Endothelial cell of umbilical vein (primary cell): ENCODE data around the gene FBXL4. TPM values are rescaled to one million over a fixed set of nuclear protein-coding genes. Genes with fewer than 3 reads are reported as not detected.

Experiments
- BruUV-seq: library from RNA; stranded (reverse); fragments of 400-500 nt; replicated peaks from 2 replicates; lab custom pipeline; 2021; lab: Mats Ljungman, UMichigan
- CTCF ChIA-PET: fragments of 300-600, 350-600 bp; sonication (Branson Sonifier 250); formaldehyde crosslinking; loops from one replicate; lab custom pipeline; 2021; ENCODE audit warnings: antibody characterized with exemption, inconsistent platforms; lab: Charles Lee
- POLR2A ChIA-PET: fragments of 300-600, 350-600 bp; sonication (Branson Sonifier 250); formaldehyde crosslinking; loops from one replicate; lab custom pipeline; 2021; ENCODE audit warnings: antibody characterized with exemption, inconsistent platforms; lab: Charles Lee
- DNase-seq: peaks from one replicate; pipeline ENCODE4 v3.0.0-alpha.2; 2011; ENCODE audit warnings: low read depth, low spot score
- FAIRE-seq: peaks from 2 replicates; lab custom pipeline; 2011; peaks lifted over from hg19 to GRCh38; lab: Jason Lieb, UNC
- H2AFZ ChIP-seq: 2 replicates; pipeline ENCODE4 v1.6.0; 2012; ENCODE audit warnings: low read depth, low read length, control low read depth, inconsistent platforms
- H3K27ac ChIP-seq: 2 replicates; pipeline ENCODE4 v1.5.1; 2011; ENCODE audit warnings: low read depth, mild to moderate bottlenecking, control low read depth, low read length, moderate library complexity; ENCODE audit not compliant: insufficient read depth
- H3K27me3 ChIP-seq, 2 experiments: 2 replicates each; pipeline versions ENCODE4 v1.6.0 to v1.6.1; 2011; ENCODE audit warnings: low read length in 2 of 2, mixed read lengths in 1 of 2; ENCODE audit not compliant: control insufficient read depth in 2 of 2, insufficient read depth in 2 of 2
- H3K36me3 ChIP-seq, 2 experiments: 2 replicates in 1 of 2; 3 replicates in 1 of 2; pipeline ENCODE4 v1.5.1; 2011; ENCODE audit warnings: low read length in 2 of 2, mild to moderate bottlenecking in 1 of 2, moderate library complexity in 1 of 2; ENCODE audit not compliant: control insufficient read depth in 2 of 2, insufficient read depth in 2 of 2; ENCODE audit errors: extremely low read depth in 1 of 2
- H3K4me1 ChIP-seq: 3 replicates; pipeline ENCODE4 v1.5.1; 2011; ENCODE audit warnings: mild to moderate bottlenecking, low read length; ENCODE audit not compliant: control insufficient read depth, insufficient read depth; ENCODE audit errors: extremely low read depth
- H3K4me2 ChIP-seq: 2 replicates; pipeline ENCODE4 v1.6.1; 2011; ENCODE audit warnings: low read length, control low read depth, mixed read lengths; ENCODE audit not compliant: insufficient read depth
- H3K4me3 ChIP-seq, 3 experiments: fragments of 200-600 bp in 1 of 3; sonication (generic), shearing (Covaris generic) in 1 of 3; replicated peaks in 1 of 3; 2 replicates each; pipeline ENCODE4 v1.5.1; 2011 to 2016; ENCODE audit warnings: control low read depth in 3 of 3, low read length in 3 of 3, mild to moderate bottlenecking in 2 of 3, inconsistent platforms in 1 of 3, low read depth in 1 of 3, moderate library complexity in 1 of 3; ENCODE audit not compliant: insufficient read depth in 1 of 3
- H3K79me2 ChIP-seq: 2 replicates; pipeline ENCODE4 v1.6.0; 2012; ENCODE audit warnings: low read length, inconsistent platforms; ENCODE audit not compliant: control insufficient read depth, insufficient read depth
- H3K9ac ChIP-seq: replicated peaks from 2 replicates; pipeline ENCODE3; 2011; ENCODE audit warnings: low read length, control low read depth; ENCODE audit not compliant: insufficient read depth; ENCODE audit errors: extremely low read depth
- H3K9me1 ChIP-seq: replicated peaks from 3 replicates; pipeline ENCODE4 v1.6.0; 2011; ENCODE audit warnings: mild to moderate bottlenecking, low read length; ENCODE audit not compliant: control insufficient read depth, insufficient read depth; ENCODE audit errors: extremely low read depth
- H3K9me3 ChIP-seq: replicated peaks from 2 replicates; pipeline ENCODE4 v1.5.1; 2012; ENCODE audit warnings: low read length, inconsistent platforms; ENCODE audit not compliant: control insufficient read depth, insufficient read depth
- H4K20me1 ChIP-seq: replicated peaks from 2 replicates; pipeline ENCODE3; 2011; ENCODE audit warnings: mild to moderate bottlenecking, low read length; ENCODE audit not compliant: control insufficient read depth, insufficient read depth; ENCODE audit errors: extremely low read depth
- EZH2 ChIP-seq: IDR thresholded peaks from 2 replicates; pipeline ENCODE4 v1.6.1; 2012; ENCODE audit warnings: borderline replicate concordance, low read depth, mild to moderate bottlenecking, moderate library complexity, low read length, inconsistent platforms; ENCODE audit not compliant: severe bottlenecking
- FOS ChIP-seq: IDR thresholded peaks from 2 replicates; pipeline ENCODE4 v1.6.1; 2011; ENCODE audit warnings: mild to moderate bottlenecking, low read length, moderate library complexity, borderline replicate concordance; ENCODE audit not compliant: insufficient read depth
- GATA2 ChIP-seq: IDR thresholded peaks from 2 replicates; pipeline ENCODE4 v1.7.0; 2011; ENCODE audit warnings: low read depth, mild to moderate bottlenecking, moderate library complexity, mixed read lengths, low read length; ENCODE audit not compliant: insufficient read length, insufficient read depth
- JUN ChIP-seq: IDR thresholded peaks from 2 replicates; pipeline ENCODE4 v1.6.1; 2011; ENCODE audit warnings: borderline replicate concordance, low read depth; ENCODE audit not compliant: insufficient read length, insufficient read depth
- MYC ChIP-seq: IDR thresholded peaks from one replicate; pipeline ENCODE4 v1.6.1; 2011; ENCODE audit warnings: mild to moderate bottlenecking, low read depth, low read length
- POLR2A ChIP-seq: IDR thresholded peaks from 2 replicates; pipeline ENCODE4 v1.6.1; 2012; ENCODE audit warnings: low read depth, mild to moderate bottlenecking, control low read depth, low read length
- POLR2AphosphoS5 ChIP-seq: IDR thresholded peaks from 2 replicates; pipeline ENCODE4 v1.6.1; 2012; ENCODE audit warnings: low read depth, mild to moderate bottlenecking, control low read depth, low read length, moderate library complexity; ENCODE audit not compliant: insufficient read depth
- dilution Hi-C: fragments of 300-500 bp; cut with MboI; formaldehyde crosslinking; loops from one replicate; pipeline ENCODE4 v1.15.0; 2019; ENCODE audit warnings: low sequenced_read_pairs; ENCODE audit not compliant: extremely low pct_ligation_motif_present
- intact Hi-C: fragments of 100-400 bp; cut with micrococcal nuclease; formaldehyde crosslinking; loops from one replicate; pipeline ENCODE4 v1.10.0; 2022
- polyA plus RNA-seq, 4 experiments: library from polyadenylated mRNA; depleted of rRNA in 3 of 4; stranded (reverse) in 3 of 4; unstranded in 1 of 4; fragments of >200 nt; gene quantifications; 2 replicates each; pipeline versions ENCODE4 v1.2.1 to v1.2.3, GENCODE V29; 2011 to 2012; ENCODE audit warnings: missing spikeins in 1 of 4
- total RNA-seq: library from RNA; stranded (reverse); gene quantifications from 2 replicates; pipeline ENCODE4 v1.2.3, GENCODE V29; 2021
- TF ChIP-seq, protein P1 (sequence below), 2 donors: IDR thresholded peaks; 1 replicate in 1 of 2; 2 replicates in 1 of 2; pipeline ENCODE4 v1.5.1; 2011; ENCODE audit warnings: low read length in 2 of 2, mild to moderate bottlenecking in 2 of 2, moderate library complexity in 2 of 2, control low read depth in 1 of 2, inconsistent platforms in 1 of 2, low read depth in 1 of 2; ENCODE audit not compliant: insufficient read depth in 1 of 2; ENCODE audit errors: extremely low read depth in 1 of 2
- TF ChIP-seq, protein P2 (sequence below): IDR thresholded peaks from 2 replicates; pipeline ENCODE4 v1.6.1; 2011; ENCODE audit not compliant: insufficient read depth, insufficient read length

Gene FBXL4
- total and polyA plus RNA-seq, 2 donors (not counting 3 experiments of a cell fraction or from before 2014, with no cell fraction given), result 7.0 to 9.8 TPM

DNA sequence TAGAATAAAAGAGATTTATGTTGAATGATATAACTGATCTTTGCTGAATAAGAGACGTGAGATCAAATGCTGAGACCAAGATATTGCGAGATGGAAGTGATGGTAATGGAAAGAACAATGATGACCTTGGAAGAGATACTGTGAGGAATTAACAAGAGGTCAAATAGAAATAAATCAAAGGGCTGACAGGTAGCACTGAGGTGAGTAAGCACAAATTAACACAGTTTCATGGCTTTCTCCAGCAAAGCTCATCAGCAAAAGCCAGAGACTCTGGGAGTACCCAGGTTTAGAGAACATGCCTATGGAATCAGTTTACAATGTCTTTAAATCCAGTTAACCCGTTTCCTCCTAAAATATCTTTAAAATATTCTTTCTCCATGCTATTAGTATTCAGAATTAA is 60.1 kb downstream of the FBXL4 start:
- Histone ChIP-seq H3K4me3 (no peak overlapping the region), H2AFZ (no peak overlapping the region), H3K9ac (no peak overlapping the region), H4K20me1 (no peaks in the 10 kb centered on the region), H3K27me3 (no peaks in the 10 kb centered on the region), H3K79me2 (no peaks in the 10 kb centered on the region), H3K36me3 (no peaks in the 10 kb centered on the region), H3K9me1 (no peaks in the 10 kb centered on the region), H3K27ac (no peak overlapping the region), H3K4me1 (no peaks in the 10 kb centered on the region), H3K9me3 (no peaks in the 10 kb centered on the region), H3K4me2 (no peak overlapping the region)
- FAIRE-seq (no peak), DNase-seq (no peak)
- intact Hi-C loops, result no loop called here
- CTCF ChIA-PET, result no interaction called here
- dilution Hi-C loops, result no loop called here
- POLR2A ChIA-PET, result no interaction called here
- TF ChIP-seq JUN, result no peak
- TF ChIP-seq, protein P1, sequence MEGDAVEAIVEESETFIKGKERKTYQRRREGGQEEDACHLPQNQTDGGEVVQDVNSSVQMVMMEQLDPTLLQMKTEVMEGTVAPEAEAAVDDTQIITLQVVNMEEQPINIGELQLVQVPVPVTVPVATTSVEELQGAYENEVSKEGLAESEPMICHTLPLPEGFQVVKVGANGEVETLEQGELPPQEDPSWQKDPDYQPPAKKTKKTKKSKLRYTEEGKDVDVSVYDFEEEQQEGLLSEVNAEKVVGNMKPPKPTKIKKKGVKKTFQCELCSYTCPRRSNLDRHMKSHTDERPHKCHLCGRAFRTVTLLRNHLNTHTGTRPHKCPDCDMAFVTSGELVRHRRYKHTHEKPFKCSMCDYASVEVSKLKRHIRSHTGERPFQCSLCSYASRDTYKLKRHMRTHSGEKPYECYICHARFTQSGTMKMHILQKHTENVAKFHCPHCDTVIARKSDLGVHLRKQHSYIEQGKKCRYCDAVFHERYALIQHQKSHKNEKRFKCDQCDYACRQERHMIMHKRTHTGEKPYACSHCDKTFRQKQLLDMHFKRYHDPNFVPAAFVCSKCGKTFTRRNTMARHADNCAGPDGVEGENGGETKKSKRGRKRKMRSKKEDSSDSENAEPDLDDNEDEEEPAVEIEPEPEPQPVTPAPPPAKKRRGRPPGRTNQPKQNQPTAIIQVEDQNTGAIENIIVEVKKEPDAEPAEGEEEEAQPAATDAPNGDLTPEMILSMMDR (IDR thresholded peaks at IDR 0.05; ENCODE audit: extremely low read depth in 1 of 2, insufficient read depth in 1 of 2, low read depth in 1 of 2, low read length in 2 of 2), result no peak
- TF ChIP-seq POLR2AphosphoS5, result no peak
- TF ChIP-seq POLR2A, result no peak
- no peak for TF ChIP-seq FOS
- TF ChIP-seq GATA2, result no peak
- TF ChIP-seq MYC, result no peak
- TF ChIP-seq, protein P2, sequence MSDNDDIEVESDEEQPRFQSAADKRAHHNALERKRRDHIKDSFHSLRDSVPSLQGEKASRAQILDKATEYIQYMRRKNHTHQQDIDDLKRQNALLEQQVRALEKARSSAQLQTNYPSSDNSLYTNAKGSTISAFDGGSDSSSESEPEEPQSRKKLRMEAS, result no peak
- no peak for TF ChIP-seq EZH2
- no TSS peak for BruUV-seq
